Suprapubic skin (tissue), 4 donors: ENCODE data around the gene TMEM150B.

Experiments used
- EP300 ChIP-seq: sonication (generic); formaldehyde crosslinking; IDR thresholded peaks from one replicate; pipeline ENCODE4 v1.6.1; 2017; ENCODE audit warnings: antibody characterized with exemption
- POLR2A ChIP-seq, 2 donors: fragments of 450-650 bp; IDR thresholded peaks; one replicate each; pipeline ENCODE4 v1.6.1; 2017; ENCODE audit warnings: antibody characterized with exemption in 2 of 2, mild to moderate bottlenecking in 2 of 2, moderate library complexity in 2 of 2
- POLR2AphosphoS5 ChIP-seq, 3 donors: sonication (generic); formaldehyde crosslinking; IDR thresholded peaks; one replicate each; pipeline ENCODE4 v1.6.1; 2017; ENCODE audit warnings: antibody characterized with exemption in 3 of 3
- TF ChIP-seq, protein P1 (sequence below), 2 donors: fragments of 200-600 bp in 1 of 2; fragments of 450-650 bp in 1 of 2; sonication (generic) in 1 of 2; IDR thresholded peaks; one replicate each; pipeline ENCODE4 v1.5.1; 2016 to 2019; ENCODE audit warnings: antibody characterized with exemption in 2 of 2, mild to moderate bottlenecking in 1 of 2, moderate library complexity in 1 of 2

DNA sequence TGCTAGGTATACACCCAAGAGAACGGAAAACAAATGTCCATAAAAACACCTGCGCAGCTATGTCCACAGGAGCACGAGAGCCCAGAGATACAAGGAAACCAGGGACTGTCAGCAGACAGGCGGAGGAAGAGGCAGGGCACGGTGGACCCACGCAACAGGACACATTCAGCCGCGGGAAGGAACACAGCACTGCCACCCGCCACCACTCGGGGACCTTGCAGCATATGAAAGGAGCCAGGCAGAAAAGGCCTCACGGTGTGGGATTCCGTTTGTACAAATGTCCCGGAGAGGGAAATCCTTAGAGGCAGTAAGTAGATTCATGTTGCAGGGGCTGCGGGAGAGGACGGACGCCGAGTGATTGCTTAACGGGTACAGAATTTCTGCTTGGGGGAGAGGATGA lies 53.0 kb downstream of the TMEM150B start:
- TF ChIP-seq, protein P1, sequence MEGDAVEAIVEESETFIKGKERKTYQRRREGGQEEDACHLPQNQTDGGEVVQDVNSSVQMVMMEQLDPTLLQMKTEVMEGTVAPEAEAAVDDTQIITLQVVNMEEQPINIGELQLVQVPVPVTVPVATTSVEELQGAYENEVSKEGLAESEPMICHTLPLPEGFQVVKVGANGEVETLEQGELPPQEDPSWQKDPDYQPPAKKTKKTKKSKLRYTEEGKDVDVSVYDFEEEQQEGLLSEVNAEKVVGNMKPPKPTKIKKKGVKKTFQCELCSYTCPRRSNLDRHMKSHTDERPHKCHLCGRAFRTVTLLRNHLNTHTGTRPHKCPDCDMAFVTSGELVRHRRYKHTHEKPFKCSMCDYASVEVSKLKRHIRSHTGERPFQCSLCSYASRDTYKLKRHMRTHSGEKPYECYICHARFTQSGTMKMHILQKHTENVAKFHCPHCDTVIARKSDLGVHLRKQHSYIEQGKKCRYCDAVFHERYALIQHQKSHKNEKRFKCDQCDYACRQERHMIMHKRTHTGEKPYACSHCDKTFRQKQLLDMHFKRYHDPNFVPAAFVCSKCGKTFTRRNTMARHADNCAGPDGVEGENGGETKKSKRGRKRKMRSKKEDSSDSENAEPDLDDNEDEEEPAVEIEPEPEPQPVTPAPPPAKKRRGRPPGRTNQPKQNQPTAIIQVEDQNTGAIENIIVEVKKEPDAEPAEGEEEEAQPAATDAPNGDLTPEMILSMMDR (IDR thresholded peaks at IDR 0.05), result no peak
- TF ChIP-seq POLR2A (IDR thresholded peaks at IDR 0.05) (no peak), POLR2AphosphoS5 (IDR thresholded peaks at IDR 0.05) (no peak), EP300 (no peak)
